ENCODE results near the gene ZFYVE9. TPM values are rescaled to one million over a fixed set of nuclear protein-coding genes. Genes with fewer than 3 reads are reported as not detected.
"Not testable (repeated sequence)": the region's sequence is repeated elsewhere in the genome, so short reads cannot be mapped to it uniquely, and the experiment has no call there.

Gene ZFYVE9
- total RNA-seq, 1 donor from 2014 or later: 17.9 TPM

DNA sequence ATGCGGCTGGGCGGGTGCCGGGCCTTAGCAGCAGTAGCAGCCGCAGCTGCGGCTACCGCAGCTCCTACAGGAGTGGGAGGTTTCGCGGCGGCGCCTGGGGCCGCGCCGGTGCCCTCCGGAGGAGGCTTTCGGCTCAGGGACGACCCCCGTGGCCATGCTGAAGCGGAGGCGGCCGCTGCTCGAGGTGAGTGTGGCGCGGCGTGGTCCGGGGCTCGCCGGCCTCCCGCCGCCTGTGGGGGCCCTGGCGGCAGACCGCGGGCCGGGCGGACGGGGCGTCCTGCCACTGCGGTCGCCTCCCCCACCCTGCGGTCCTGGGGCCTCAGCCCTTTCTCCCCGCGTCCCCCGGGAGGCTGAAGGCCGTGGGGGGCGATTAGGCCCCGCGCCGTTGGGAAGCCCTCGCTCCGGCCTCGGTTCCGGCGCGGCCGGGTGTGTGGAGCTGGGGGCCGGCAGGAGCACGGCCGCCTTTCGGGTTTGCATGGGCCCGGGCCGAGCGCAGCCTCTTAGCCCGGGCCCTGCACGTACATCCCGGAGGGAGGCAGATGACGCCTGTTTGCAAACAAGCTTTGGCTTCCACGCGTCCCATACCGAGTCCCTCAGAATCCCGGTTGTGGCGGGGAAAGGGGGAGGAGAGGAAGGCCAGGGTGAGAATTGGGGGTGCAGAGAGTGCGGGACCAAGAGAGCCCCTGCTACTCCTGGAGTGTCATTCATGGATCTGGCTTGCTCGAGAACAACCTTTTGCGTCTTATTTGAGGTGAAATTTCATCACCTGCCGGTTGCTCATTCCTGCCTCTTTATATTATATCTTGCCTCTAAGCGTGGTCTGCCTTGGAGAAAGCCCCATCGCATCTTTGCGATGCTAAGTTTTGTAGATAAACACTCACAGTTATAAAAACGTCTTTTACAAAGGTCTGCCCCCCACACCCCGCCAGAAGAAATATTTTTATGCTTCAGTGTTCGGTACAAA is 613 bp downstream of the ZFYVE9 start:
- DNase-seq: peak; percentile 40
- Histone ChIP-seq H3K4me3 (peak overlapping the region; percentile 95), H3K27me3 (ENCODE audit: low read depth) (no peaks in the 10 kb centered on the region), H3K27ac (replicated peaks) (peak overlapping the region; percentile 97), H3K4me1 (peaks cover 53% of the 10 kb centered on the region), H3K9me3 (replicated peaks) (no peaks in the 10 kb centered on the region), H3K36me3 (no peaks in the 10 kb centered on the region)
- intact Hi-C loops (cut with micrococcal nuclease): loop anchor here (5.0 kb wide), 1 partner anchor 155 kb away; no protein-coding TSS in a partner anchor
- TF ChIP-seq, protein P1, sequence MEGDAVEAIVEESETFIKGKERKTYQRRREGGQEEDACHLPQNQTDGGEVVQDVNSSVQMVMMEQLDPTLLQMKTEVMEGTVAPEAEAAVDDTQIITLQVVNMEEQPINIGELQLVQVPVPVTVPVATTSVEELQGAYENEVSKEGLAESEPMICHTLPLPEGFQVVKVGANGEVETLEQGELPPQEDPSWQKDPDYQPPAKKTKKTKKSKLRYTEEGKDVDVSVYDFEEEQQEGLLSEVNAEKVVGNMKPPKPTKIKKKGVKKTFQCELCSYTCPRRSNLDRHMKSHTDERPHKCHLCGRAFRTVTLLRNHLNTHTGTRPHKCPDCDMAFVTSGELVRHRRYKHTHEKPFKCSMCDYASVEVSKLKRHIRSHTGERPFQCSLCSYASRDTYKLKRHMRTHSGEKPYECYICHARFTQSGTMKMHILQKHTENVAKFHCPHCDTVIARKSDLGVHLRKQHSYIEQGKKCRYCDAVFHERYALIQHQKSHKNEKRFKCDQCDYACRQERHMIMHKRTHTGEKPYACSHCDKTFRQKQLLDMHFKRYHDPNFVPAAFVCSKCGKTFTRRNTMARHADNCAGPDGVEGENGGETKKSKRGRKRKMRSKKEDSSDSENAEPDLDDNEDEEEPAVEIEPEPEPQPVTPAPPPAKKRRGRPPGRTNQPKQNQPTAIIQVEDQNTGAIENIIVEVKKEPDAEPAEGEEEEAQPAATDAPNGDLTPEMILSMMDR (IDR thresholded peaks at IDR 0.05; ENCODE audit: borderline replicate concordance): peak; percentile 48

DNA sequence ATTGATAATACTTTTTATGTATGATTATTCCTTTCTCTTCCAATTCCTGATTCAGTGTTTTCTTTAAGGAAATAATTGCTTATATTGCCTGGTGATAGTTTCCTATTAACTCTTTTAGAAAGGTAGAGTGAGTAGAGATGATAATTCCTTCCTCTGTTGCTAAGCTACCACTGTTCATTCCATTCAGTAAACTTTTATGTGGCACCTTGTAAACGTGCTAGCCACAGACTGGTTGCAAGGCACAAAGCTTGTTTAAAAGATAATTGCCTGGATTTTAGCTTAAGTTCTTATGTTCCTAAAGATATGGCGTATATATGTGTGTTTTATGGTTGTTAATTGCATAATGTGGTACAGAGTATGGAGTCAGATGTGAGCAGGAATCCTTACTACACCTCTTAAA is 3.2 kb downstream of the ZFYVE9 start:
- H3K4me1 ChIP-seq: peaks cover 54% of the 10 kb centered on the region
- H3K4me3 ChIP-seq: no peak overlapping the region
- H3K9me3 ChIP-seq (replicated peaks): no peaks in the 10 kb centered on the region
- DNase-seq: no peak
- TF ChIP-seq, protein P1 (IDR thresholded peaks at IDR 0.05; ENCODE audit: borderline replicate concordance): no peak
- H3K36me3 ChIP-seq: no peaks in the 10 kb centered on the region
- H3K27me3 ChIP-seq (ENCODE audit: low read depth): no peaks in the 10 kb centered on the region
- H3K27ac ChIP-seq (replicated peaks): no peak overlapping the region
- intact Hi-C loops (cut with micrococcal nuclease): no loop called here

DNA sequence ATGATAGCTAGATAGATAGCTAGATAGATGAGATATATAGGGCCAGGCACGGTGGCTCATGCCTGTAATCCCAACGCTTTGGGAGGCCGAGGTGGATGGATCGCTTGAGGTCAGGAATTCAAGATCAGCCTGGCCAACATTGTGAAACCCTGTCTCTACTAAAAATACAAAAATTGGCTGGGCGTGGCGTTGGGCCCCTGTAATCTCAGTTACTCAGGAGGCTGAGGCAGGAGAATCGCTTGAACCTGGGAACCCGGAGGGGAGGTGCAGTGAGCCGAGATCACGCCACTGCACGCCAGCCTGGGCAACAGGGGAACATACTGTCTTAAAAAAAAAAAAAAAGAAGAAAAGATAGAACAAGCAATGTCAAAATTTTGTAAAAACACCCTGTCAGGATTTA is 8.6 kb downstream of the ZFYVE9 start:
- H3K27ac ChIP-seq (replicated peaks); H3K9me3 ChIP-seq (replicated peaks); intact Hi-C loops (cut with micrococcal nuclease); H3K27me3 ChIP-seq (ENCODE audit: low read depth); H3K4me3 ChIP-seq; DNase-seq; H3K36me3 ChIP-seq: not testable (repeated sequence)
- peaks cover 35% of the 10 kb centered on the region for H3K4me1 ChIP-seq

DNA sequence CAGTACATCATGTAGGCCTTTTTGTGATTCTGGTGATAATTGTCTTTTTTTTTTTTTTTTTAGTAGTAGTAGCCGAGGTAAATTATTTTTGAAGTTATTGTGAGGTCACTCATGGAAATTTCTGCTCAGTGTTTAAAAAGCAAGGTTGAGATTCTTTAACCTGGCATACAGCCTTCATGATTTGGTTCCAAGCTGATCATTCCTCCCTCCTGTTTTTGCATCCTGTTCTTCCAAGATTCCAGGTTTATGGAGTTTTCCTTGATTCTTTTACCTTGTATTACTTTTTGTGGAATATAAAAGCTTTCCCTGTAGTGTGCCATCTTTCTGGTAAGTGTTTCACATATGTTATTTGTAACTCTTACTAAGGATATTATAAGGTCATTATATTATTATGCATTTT is 9.1 kb downstream of the ZFYVE9 start:
- Histone ChIP-seq H3K27ac (replicated peaks) (no peak overlapping the region), H3K36me3 (no peaks in the 10 kb centered on the region), H3K4me1 (peaks cover 34% of the 10 kb centered on the region), H3K4me3 (no peak overlapping the region), H3K9me3 (replicated peaks) (no peaks in the 10 kb centered on the region), H3K27me3 (ENCODE audit: low read depth) (no peaks in the 10 kb centered on the region)
- DNase-seq: no peak
- TF ChIP-seq, protein P1 (IDR thresholded peaks at IDR 0.05; ENCODE audit: borderline replicate concordance): no peak
- intact Hi-C loops (cut with micrococcal nuclease): no loop called here

DNA sequence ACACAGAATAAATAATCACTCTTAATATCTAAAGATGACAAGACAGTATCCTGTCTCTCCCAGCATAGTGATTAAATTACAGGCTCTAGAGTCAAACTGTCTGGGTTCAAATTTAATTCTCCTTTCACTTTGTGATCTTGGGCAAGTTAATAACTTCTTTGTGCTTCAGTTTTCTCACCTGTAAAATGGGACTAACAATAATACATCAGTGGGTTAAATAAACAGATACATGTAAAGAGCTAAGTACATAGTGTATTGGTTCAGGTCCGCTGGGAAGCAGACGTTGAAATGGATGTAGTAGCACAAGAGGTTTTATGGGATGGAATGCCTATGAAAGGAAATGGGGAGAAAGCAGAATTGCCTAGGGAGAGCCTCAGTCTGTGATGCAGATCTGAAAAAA is 10.7 kb downstream of the ZFYVE9 start:
- no peaks in the 10 kb centered on the region for H3K36me3 ChIP-seq

More for the DNA sequence above, 10.7 kb downstream of the ZFYVE9 start:
- H3K9me3 ChIP-seq (replicated peaks): no peaks in the 10 kb centered on the region
- H3K27me3 ChIP-seq (ENCODE audit: low read depth): no peaks in the 10 kb centered on the region
- no peak for DNase-seq
- H3K4me3 ChIP-seq: no peak overlapping the region
- no peak overlapping the region for H3K27ac ChIP-seq (replicated peaks)
- H3K4me1 ChIP-seq: peaks cover 29% of the 10 kb centered on the region
- TF ChIP-seq, protein P1 (IDR thresholded peaks at IDR 0.05; ENCODE audit: borderline replicate concordance): no peak
- intact Hi-C loops (cut with micrococcal nuclease): no loop called here

Measured in left ventricle myocardium inferior (tissue), 1 donor.